DOHH2 (cell line): ENCODE results near the gene UNC5C.

Experiments used
- EZH2phosphoT487 ChIP-seq: fragments of 200-600 bp; sonication (generic); IDR thresholded peaks from 2 replicates; pipeline ENCODE4 v1.6.1; 2017; ENCODE audit warnings: borderline replicate concordance, mild to moderate bottlenecking, antibody characterized with exemption, low read length, moderate library complexity, mixed read lengths
- TF ChIP-seq, protein P1 (sequence below): fragments of 200-600 bp; sonication (generic); IDR thresholded peaks from one replicate; pipeline ENCODE4 v1.5.1; 2014; ENCODE audit warnings: antibody characterized with exemption, mild to moderate bottlenecking, low read depth, low read length; ENCODE audit not compliant: poor library complexity, severe bottlenecking

DNA sequence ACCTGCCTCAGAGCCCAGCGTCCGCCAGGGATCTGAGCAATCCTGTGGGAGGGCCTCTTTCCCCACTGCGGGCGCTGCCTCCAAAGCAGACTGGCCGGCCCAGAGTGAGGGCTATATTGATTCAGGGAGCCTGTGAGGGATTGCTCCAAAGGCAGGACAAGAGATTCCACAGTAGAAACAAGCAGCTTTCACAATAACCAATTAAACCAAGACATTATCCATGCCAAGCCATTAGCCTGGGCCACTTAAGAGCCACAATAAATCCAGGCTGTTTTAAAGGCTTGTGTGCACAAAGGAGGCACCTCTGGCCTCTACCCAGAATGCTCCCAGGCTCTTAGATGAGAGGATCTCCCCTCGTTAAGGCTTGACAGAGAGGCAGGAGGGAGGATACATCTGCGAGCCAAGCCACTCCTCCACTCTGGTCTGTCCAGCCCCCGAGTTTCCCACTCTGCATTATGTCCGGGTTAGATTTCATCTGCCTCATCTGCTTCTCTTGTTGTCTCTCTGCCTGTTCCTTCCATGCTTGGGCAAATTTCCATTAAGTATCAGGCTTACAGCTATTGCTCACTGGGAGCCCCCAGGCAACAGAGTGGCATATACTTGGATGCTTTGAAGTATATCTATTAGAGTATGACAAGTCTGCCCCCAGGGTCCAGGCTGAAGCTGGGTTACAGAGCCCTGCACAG, 357.9 kb downstream of the UNC5C start:
- TF ChIP-seq, protein P1, sequence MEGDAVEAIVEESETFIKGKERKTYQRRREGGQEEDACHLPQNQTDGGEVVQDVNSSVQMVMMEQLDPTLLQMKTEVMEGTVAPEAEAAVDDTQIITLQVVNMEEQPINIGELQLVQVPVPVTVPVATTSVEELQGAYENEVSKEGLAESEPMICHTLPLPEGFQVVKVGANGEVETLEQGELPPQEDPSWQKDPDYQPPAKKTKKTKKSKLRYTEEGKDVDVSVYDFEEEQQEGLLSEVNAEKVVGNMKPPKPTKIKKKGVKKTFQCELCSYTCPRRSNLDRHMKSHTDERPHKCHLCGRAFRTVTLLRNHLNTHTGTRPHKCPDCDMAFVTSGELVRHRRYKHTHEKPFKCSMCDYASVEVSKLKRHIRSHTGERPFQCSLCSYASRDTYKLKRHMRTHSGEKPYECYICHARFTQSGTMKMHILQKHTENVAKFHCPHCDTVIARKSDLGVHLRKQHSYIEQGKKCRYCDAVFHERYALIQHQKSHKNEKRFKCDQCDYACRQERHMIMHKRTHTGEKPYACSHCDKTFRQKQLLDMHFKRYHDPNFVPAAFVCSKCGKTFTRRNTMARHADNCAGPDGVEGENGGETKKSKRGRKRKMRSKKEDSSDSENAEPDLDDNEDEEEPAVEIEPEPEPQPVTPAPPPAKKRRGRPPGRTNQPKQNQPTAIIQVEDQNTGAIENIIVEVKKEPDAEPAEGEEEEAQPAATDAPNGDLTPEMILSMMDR: no peak
- no peak for TF ChIP-seq EZH2phosphoT487
